Measurements from ENCODE around the gene LILRA6. TPM values are rescaled to one million over a fixed set of nuclear protein-coding genes. Genes with fewer than 3 reads are reported as not detected.
"Not testable (repeated sequence)": the region's sequence is repeated elsewhere in the genome, so short reads cannot be mapped to it uniquely, and the experiment has no call there.

The LILRA6 gene
- polyA plus RNA-seq, 1 donor from 2014 or later = not detected

GRCh38 chr19:54275951-54276350 lies 33.4 kb upstream of the LILRA6 start:
- Histone ChIP-seq H3K79me2 (replicated peaks; ENCODE audit: insufficient read depth, low read length) (no peaks in the 10 kb centered on the region), H3K4me3 (ENCODE audit: low read length) (no peak overlapping the region), H3K27me3 (ENCODE audit: insufficient read depth, low read depth, low read length) (no peaks in the 10 kb centered on the region), H3K9ac (ENCODE audit: low read length) (no peak overlapping the region), H3K9me3 (ENCODE audit: low read length) (no peaks in the 10 kb centered on the region), H3K4me2 (ENCODE audit: low read length) (no peak overlapping the region), H2AFZ (ENCODE audit: low read depth, low read length) (no peak overlapping the region), H4K20me1 (ENCODE audit: insufficient read depth) (no peaks in the 10 kb centered on the region), H3F3A (ENCODE audit: insufficient read depth, low read length, poor library complexity, severe bottlenecking) (no peaks in the 10 kb centered on the region), H3K36me3 (ENCODE audit: insufficient read depth, low read length) (no peaks in the 10 kb centered on the region), H3K9me2 (ENCODE audit: insufficient read depth, low read length) (no peaks in the 10 kb centered on the region), H3K27ac (ENCODE audit: low read length) (no peak overlapping the region)
- TF ChIP-seq EP300 (conservative IDR thresholded peaks at IDR 0.05; ENCODE audit: poor library complexity, severe bottlenecking) = no peak
- TF ChIP-seq EZH2 (IDR thresholded peaks at IDR 0.05; ENCODE audit: borderline replicate concordance, insufficient read depth, low read length, poor library complexity, severe bottlenecking) = no peak
- TF ChIP-seq CTCF (IDR thresholded peaks at IDR 0.05; ENCODE audit: poor library complexity, severe bottlenecking) = no peak
- TF ChIP-seq MXI1 (conservative IDR thresholded peaks at IDR 0.05; ENCODE audit: poor library complexity, severe bottlenecking) = no peak

GRCh38 chr19:54274516-54274915 lies 31.9 kb upstream of the LILRA6 start:
- not testable (repeated sequence) for H3K9me2 ChIP-seq (ENCODE audit: insufficient read depth, low read length); H3K4me3 ChIP-seq (ENCODE audit: low read length); H3K4me2 ChIP-seq (ENCODE audit: low read length); H3F3A ChIP-seq (ENCODE audit: insufficient read depth, low read length, poor library complexity, severe bottlenecking); H3K36me3 ChIP-seq (ENCODE audit: insufficient read depth, low read length); H2AFZ ChIP-seq (ENCODE audit: low read depth, low read length); H3K27me3 ChIP-seq (ENCODE audit: insufficient read depth, low read depth, low read length); H3K9me3 ChIP-seq (ENCODE audit: low read length); H3K79me2 ChIP-seq (replicated peaks; ENCODE audit: insufficient read depth, low read length); H3K9ac ChIP-seq (ENCODE audit: low read length); H4K20me1 ChIP-seq (ENCODE audit: insufficient read depth); H3K27ac ChIP-seq (ENCODE audit: low read length)

- no peak overlapping the region for H2AFZ ChIP-seq (ENCODE audit: low read depth, low read length)
- no peak for TF ChIP-seq EZH2 (IDR thresholded peaks at IDR 0.05; ENCODE audit: borderline replicate concordance, insufficient read depth, low read length, poor library complexity, severe bottlenecking)
- TF ChIP-seq TAF1 (IDR thresholded peaks at IDR 0.05; ENCODE audit: low read depth) = no peak
- no peak for TF ChIP-seq MXI1 (conservative IDR thresholded peaks at IDR 0.05; ENCODE audit: poor library complexity, severe bottlenecking)
- TF ChIP-seq REST (IDR thresholded peaks at IDR 0.05; ENCODE audit: borderline replicate concordance) = no peak
- TF ChIP-seq RAD21 (conservative IDR thresholded peaks at IDR 0.05) = no peak
- TF ChIP-seq EP300 (conservative IDR thresholded peaks at IDR 0.05; ENCODE audit: poor library complexity, severe bottlenecking) = no peak
- no peak for TF ChIP-seq POLR2AphosphoS5 (IDR thresholded peaks at IDR 0.05)
- no peak for TF ChIP-seq SMC3 (conservative IDR thresholded peaks at IDR 0.05; ENCODE audit: poor library complexity)
- TF ChIP-seq CTCF (IDR thresholded peaks at IDR 0.05; ENCODE audit: poor library complexity, severe bottlenecking) = no peak
- H3K27me3 ChIP-seq (ENCODE audit: insufficient read depth, low read depth, low read length) = no peaks in the 10 kb centered on the region
- H3K36me3 ChIP-seq (ENCODE audit: insufficient read depth, low read length) = no peaks in the 10 kb centered on the region
- no peaks in the 10 kb centered on the region for H4K20me1 ChIP-seq (ENCODE audit: insufficient read depth)
- no peak overlapping the region for H3K4me3 ChIP-seq (ENCODE audit: low read length)
- H3K9ac ChIP-seq (ENCODE audit: low read length) = no peak overlapping the region
- H3K79me2 ChIP-seq (replicated peaks; ENCODE audit: insufficient read depth, low read length) = no peaks in the 10 kb centered on the region
- H3K9me3 ChIP-seq (ENCODE audit: low read length) = no peaks in the 10 kb centered on the region
- no peak overlapping the region for H3K4me2 ChIP-seq (ENCODE audit: low read length)
- H3K9me2 ChIP-seq (ENCODE audit: insufficient read depth, low read length) = no peaks in the 10 kb centered on the region
- H3F3A ChIP-seq (ENCODE audit: insufficient read depth, low read length, poor library complexity, severe bottlenecking) = no peaks in the 10 kb centered on the region
- H3K27ac ChIP-seq (ENCODE audit: low read length) = no peak overlapping the region
These were observed 31.2 kb upstream of the LILRA6 start for GRCh38 chr19:54273821-54274220.

- not testable (repeated sequence) for H3K4me2 ChIP-seq (ENCODE audit: low read length)
These were observed 29.6 kb upstream of the LILRA6 start for GRCh38 chr19:54272181-54272580.

More at GRCh38 chr19:54272181-54272580, 29.6 kb upstream of the LILRA6 start:
- not testable (repeated sequence) for H3K79me2 ChIP-seq (replicated peaks; ENCODE audit: insufficient read depth, low read length); H4K20me1 ChIP-seq (ENCODE audit: insufficient read depth); H3K27me3 ChIP-seq (ENCODE audit: insufficient read depth, low read depth, low read length); H2AFZ ChIP-seq (ENCODE audit: low read depth, low read length); H3K27ac ChIP-seq (ENCODE audit: low read length); H3K4me3 ChIP-seq (ENCODE audit: low read length); H3K9ac ChIP-seq (ENCODE audit: low read length); H3F3A ChIP-seq (ENCODE audit: insufficient read depth, low read length, poor library complexity, severe bottlenecking); H3K36me3 ChIP-seq (ENCODE audit: insufficient read depth, low read length); H3K9me2 ChIP-seq (ENCODE audit: insufficient read depth, low read length); H3K9me3 ChIP-seq (ENCODE audit: low read length)
